HG03354 (cell line): ENCODE results near the gene NUB1.

ENCODE experiments used
- ATAC-seq: cut with Tn5 transposase; IDR thresholded peaks from one replicate; pipeline ENCODE4 v1.9.1; 2021; ENCODE audit warnings: mild to moderate bottlenecking; ENCODE audit not compliant: unreplicated experiment, poor library complexity, severe bottlenecking

NUB1 gene

DNA sequence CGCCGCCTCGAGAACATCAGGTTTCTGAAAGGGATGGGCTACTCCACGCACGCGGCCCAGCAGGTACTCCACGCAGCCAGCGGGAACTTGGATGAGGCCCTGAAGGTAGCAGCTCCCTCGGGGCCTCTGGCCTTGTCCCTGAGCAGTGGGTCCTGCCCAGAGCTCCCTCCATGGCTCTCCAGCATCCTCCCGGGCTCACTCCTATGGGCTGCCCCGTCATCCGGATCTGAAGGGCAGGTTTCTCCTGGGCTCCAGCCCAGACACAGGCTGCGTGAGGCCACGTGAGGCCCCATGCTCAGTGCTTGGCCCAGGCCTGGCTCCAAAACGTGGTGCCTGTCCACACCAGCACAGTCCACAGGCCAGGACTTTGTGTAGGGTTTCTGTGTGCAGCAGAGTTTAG is 32.5 kb downstream of the NUB1 start:
- no peak for ATAC-seq

DNA sequence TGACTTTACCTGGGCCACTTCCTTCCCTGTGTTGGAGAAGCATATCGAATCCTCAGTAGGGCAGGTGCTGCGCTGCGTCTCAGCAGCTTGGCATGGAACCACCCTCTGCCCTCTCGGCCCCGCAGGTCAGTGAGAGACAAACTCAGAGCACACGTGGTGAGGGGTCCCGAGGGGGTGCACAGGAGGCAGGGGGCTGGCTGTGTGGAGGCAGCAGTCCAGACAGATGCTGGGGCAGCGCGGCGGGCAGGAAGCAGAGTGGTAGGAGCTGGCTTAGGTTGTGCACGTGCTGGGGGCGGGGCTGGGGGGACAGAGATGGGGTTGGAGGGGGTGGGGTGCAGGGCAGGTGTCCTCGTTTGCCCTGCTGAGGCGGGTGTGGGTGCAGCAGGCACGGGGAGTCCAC is 33.1 kb downstream of the NUB1 start:
- no peak for ATAC-seq

DNA sequence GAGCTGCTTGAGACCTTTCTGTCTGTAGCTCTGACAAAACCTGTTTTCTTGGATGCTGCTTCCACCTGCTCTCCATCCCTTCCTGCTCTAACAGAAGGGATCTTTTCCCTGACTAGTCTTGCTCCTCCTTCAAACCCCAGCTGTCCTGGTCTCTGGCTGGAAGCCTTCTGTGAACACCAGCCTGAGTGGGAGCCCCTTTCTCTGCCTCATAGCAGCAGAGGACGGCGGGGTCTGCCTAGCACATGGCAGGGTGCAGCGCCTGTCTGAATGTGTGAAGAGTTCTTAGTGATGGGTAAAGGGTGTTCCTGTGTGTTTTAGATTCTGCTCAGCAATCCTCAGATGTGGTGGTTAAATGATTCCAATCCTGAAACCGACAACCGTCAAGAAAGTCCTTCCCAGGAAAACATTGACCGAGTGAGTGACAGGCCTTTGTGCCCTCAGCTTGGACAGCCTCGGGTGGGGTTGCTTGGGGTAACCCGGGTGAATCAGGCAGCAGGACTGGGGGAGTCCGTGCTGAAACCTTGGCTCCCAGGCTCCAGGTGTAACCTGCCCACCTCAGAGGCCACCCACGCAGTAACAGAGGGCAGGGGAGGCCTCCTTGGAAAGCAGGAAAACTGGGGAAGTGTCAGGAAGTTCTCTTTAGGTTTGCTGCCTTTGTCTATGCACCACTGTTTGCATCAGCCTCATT is 34.1 kb downstream of the NUB1 start:
- ATAC-seq = no peak

DNA sequence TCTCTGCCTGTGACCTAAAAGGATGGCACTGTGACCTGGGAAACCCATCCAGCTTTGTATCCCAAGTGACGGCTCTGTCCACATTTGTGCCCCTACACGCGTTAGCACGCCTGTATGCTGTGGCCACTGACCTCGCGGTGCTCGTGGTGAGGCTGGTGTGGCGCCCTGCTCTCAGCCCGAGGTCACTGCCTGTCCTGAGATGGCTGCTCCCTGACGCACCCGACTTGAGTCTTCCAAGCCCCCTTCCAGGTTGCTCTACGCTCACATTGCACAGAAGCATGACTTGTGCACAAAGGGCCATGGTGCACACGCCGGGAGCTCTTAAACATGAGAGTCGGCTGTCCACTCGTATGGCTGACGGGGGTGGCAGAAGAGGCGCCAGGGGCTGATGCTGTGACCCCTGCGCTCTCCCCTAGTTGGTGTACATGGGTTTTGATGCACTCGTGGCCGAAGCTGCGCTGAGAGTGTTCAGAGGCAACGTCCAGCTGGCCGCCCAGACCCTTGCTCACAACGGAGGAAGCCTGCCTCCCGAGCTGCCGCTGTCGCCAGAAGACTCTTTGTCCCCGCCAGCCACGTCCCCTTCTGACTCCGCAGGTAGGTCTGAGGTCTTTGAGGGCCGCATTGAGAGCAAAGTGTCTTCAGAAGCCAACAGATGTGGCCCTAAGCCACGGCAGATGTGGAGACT is 34.7 kb downstream of the NUB1 start:
- ATAC-seq = no peak

DNA sequence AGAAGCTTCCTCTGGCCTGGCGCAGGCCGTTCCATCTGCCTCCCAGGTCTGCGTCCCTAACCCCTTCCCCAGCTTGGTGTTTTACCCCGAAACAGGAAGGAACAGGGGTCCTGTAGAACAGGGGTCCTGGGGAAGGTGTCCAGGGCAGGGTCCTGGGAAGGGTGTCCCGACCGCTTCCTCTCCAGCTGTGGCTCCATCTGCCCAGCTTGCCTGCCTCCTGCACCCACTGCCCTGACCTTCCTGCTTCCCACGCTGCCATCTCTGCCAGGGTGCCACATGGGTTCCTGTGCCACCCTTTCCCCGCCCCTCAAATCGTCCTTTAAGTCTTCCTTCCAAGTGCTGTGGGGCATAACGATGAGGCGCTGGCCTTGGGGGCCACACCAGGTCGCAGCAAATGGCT is 35.8 kb downstream of the NUB1 start:
- no peak for ATAC-seq

DNA sequence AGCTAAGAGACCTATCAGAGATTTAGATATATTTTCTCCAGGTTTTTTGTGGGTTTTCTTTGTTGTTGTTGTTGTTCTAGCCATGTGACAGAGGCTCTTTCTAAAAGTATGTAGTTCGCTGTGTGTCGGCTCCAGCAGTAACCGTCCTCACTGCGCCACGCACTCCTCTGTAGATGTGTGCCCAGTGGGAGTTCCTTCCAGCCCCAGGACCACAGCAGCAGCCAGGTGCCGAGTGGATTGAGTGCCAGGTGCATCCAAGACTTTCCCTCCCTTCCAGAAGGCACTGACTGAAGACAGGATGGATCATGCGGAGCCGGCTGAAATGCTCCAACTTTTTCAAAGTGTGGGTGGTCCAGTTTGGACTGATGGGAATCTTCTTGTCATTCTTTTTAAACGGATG is 36.4 kb downstream of the NUB1 start:
- ATAC-seq = no peak

DNA sequence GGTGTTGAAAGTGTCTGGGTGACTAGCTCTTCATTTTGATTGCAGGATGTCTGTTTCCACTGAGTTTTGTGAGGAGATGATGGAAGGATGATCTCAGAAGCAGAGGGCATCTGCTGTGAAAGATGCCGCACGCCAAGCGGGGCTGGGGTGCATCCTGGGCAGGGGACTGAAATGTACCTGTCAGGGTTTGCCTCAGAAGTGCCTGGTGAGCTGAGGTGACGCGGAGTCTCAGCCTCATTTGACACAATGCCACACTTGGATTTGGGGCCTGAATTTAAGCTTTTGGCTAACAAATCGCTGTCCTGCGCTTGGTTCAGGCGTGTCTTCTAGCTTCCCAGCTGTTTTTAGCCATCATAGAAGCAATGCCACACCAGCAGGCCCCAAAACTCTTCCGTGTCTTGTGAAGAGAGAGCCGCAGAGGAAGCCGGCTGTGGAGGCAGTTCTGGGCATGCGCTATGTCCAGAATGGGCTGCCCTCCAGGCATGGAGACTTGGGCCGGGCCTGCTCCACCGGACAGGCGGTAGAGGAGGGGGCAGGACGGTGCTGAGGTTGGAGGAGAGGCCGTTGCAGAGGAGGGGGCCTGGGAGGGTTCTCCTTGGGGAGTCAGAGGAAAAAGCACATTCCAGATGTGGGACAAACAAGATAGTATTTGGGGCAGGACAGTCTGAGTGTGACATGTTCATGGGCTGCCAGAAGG is 37.0 kb downstream of the NUB1 start:
- no peak for ATAC-seq

DNA sequence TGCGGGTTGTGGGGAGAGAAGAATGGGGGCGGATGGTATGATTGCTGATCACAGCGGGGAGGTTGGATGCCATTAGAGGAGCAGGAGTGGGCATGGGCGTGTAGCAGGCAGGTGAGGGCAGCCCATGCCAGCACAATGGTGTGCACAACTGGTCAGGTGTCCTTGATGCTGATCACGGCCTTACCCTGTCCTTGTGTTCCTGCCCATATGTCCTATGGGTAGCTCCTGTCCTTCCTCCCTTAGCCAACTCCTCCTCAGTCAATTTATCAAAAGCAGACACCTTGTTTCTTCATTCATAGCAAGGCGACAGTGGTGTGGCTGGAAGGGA is 37.5 kb downstream of the NUB1 start:
- ATAC-seq = no peak

DNA sequence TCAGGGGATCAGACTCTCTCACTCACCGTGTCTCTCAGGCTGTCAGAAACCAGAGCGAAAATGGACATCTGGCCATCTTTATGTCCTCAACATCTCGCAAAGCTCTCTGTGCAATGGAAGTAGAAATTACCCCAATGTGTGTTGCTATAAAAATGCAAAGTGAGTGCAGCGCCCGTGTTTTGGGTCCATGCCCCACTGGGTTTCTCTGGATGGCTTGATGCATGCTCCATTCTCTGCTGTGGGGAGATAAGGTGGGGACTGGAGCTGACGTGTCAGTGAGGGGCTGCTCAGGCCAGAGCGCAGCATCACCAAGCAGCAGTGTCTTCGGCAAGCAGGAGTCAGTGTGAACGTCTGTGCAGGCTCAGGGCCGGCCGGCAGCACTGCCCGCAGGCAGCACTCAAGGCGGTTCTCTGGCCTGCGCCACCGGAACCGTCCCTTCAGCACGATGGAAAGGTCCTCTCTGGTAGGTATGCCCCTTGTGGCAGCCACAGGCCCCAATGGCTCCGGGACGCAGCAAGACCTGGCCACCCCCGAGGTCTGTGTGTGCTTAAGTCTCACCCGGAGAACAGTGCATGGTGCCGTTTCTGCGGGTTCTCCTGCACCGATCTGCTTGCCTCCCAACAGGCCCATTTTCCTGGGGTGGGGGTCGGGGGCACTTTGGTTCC is 38.1 kb downstream of the NUB1 start:
- no peak for ATAC-seq

DNA sequence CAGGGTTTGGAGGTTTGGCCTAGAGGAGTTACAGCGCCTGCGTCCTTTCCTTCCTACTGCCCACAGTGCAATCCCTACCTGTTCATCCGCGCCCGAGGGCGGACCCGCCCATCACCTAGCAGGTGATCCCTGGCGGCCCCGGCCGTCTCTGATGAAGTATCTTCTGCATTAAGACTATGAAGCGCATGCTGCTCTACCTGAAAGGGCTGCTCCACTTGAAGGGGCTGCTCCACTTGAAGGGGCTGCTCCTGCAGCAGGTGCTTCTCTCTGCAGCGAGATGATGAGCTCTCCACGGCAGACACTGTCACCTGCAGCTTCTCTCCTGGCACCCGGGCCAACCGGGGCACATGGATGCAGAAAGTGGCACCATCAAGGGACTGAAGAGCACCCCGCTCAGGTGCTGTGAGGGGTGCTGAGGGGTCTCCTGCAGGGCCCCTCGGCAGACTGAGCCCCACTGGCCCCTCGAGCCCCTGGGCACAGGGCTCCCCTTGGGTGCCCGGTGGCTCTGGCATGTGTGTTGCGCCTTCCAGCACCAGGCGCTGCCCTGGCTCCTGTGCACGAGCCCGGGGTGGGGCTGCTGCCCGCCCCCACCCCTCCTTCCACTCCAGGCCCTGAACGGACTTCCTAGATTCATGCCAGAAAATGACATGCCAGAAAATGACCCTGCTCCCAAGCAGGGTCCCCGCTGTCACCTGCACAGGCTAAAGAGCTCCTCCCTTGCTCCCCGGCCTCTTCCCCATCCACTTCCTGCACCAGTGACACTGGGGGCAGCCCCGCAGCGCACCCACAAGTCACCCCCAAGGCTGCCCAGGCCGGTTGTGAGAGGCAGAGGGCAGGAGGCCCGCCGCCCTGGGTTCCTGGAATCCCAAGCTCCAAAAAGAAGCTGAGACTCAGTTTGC is 38.8 kb downstream of the NUB1 start:
- ATAC-seq = no peak

DNA sequence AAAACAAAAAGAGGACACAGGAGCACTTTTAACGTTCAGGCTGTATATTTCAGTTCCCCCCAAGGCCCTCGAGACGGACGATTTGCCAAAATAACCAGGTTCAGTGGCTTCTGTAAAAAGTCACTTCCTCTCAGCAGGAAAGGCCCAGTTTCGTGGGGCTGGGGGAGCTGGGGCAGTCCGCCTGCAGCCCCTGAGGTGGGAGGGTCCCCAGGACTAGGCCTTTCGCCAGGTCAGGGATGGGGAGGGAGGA is 39.4 kb downstream of the NUB1 start:
- no peak for ATAC-seq

DNA sequence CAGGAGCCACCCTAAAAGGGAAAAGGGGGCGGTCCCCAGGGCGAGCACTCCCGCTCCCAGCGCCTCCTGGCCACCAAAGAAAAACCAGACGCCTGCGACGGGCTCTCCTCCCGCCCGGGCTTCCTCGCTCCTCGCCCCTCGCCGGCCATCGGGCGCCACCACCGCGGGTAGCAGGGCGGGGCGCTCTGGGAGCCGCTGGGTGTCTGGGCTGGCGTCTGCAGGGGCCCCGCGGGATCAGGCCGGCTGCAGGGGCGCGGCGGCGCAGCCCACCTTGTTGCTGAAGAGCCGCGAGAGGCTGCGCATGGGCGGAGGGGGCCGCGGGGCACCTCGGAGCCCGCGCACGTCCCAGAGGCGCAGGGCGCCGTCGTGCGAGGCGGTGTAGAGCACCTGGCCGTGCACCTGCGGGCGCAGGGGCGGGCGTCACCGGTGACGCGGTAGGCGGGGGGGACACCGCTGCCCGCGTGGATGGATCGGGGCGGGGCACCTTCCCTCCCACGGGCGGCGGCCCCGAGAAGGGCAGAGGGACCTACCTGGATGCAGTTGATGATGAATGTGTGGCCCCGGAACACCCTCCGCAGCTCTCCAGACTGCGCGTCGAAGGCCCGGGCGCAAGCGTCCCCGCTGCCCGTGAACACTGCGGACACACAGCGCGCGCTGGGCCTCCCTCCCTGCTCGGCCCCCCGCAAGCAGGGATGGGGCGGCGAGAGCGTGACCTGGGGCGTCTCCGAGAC is 39.9 kb downstream of the NUB1 start:
- no peak for ATAC-seq

DNA sequence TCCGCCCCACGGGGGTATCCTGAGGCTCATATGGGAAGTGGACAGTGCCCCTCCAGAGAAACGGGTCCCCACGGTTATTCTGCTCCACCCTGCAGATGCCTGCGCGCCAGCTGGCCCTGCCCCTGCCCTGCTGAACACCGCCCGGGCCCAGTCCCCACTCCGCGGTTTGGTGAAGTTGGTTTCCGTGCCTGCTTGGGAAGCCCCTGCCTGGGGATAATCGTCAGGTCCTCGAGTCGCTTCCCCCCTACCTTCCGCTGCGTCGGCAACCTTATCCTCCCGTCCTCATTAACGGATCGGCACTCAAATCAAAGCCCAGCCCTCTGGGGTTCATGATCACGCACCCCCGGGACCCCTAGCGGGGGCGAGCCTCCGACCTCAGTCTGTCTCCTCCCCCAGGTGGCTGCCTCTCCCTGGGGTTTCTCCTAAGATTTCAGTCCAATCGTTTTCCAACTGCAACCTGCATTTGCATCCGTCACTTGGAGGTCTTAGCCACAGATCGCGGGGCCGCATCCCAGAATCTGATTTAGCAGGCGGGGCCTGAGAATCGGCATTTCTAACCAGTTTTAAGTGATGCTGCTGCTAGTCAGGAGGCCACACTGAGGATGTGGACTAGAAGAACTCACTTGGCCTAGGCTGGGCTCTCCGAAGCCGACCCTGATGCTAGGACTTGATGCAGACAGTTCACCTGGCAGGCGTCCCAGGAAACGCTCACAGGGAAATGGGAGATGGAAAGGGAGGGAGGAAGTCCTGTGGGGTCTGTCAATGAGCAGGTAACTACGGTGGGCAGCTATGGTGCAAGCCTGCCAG is 40.7 kb downstream of the NUB1 start:
- ATAC-seq = no peak

DNA sequence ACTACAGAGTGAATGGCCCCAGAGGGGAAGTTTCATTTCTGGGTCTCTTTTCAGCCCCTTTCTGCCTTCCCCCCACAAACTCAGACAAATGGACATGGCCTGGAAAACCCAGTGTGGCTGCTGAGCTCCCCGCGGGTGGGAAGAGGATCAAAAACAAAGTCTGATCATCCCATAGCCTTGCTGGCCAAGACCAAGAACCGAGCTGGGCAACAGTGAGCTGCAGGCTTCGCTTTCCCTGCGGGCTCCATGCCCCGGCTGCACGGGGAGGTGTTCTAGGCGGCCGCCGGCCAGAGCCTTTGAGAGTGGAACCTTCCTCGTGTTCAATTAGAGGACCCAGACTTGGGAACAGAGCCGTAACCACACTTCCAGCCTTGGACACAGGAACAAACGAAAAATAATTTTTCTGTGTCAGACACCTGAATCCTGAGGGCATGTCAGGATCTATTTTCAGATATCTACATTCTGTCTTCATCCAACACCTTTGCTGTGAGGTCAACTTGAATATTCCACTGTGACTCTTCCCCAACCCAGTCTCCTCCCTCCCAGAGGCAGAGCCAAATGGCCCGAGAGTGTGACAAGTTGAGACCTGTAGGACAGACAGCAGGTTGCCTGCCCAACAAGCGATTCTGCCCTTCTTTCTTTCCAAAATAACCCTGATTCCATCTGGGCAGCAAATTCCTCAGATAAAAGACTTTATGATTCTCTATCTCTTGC is 42.2 kb downstream of the NUB1 start:
- no peak for ATAC-seq

DNA sequence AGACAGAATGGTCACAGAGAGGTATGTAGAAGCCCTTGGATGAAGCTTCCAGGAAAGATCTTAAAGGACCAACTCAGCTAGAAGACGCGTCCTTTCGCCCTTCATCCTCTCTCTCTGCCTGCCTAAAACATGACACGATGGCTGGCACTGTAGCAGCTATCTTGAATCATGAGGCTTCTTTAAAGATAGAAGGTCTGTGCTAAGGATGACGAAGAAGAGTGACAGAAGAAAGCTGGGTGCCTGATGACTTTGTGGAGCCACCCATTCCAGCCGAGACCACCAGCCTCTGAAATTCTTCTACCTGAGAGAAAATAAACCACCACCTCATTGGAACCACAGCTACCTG is 42.7 kb downstream of the NUB1 start:
- ATAC-seq = no peak

DNA sequence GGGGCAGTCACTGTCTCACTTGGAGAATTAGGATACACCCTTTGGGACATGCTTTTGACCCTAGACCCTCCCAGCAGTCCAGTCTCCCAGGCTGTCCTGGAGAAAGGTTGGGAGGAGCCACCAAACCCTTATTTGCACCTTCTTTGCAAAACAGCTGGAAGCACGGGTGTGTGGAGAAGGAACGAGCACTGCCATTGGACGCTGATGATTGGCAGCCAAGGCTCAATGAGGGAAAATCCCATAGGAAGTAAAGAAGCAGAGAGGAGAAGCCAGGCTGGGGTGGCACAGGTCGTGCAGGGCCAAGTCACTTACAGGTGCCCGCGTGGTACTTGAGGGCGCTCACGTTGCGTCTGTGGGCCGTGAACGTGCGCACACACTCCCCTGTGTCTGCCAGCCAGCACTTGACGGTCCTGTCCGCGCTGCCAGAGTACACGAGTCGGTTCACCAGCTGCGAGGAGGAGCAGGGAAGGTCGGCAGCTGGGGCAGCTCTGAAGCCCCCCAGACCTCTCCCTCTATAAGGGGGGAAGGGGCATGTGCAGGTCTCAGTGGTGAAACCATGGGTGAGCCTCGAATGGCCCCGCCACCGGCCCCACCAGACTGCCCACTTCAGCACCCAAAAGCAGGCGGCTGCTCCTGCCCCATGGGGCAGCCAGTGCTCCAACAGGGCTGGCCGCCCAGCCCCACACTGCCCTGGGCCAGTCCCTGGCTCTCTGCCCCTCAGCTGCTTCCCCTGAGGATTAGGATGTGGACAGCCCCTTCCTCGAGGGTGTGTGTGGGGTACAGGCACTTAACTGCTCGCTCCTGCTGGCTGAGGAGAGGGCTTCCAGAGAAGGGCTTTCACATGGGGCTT is 43.4 kb downstream of the NUB1 start:
- no peak for ATAC-seq

DNA sequence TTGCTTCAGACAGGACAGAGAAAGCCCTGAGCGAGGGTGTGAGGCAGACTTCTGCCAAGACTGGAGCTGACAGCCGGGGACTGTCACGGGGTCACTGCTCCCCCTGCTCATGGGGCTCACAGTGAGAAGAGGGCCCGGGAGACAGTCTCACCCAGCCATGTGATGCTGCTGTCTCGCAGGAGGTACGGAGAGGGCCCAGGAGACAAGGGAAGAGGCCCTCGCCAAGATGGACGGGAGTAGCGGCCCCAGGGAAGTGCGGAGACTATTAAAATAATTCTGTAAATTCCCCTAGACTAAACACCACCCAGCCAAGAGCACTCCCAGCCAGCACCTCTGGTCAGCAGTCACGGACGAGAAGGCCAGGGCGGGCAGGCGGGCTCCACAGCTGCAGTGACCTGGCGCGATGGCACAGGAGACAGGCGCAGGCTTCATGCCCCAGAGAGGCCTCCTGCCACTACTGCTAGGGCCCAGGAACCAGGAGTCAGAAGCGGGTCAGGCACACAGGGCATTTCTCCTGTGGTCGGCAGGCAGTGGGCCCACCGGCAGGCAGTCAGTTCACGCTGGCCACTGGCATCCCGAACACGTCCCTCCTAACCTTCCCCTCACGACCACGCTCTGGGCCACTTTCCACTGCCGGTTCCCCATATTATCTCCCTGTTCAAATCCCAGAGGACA is 44.2 kb downstream of the NUB1 start:
- no peak for ATAC-seq
